IMR-90 (cell line): ENCODE results near the gene ALK. TPM values are rescaled to one million over a fixed set of nuclear protein-coding genes. Genes with fewer than 3 reads are reported as not detected.

Source experiments
- ATAC-seq: fragments of 200-7000 bp; cut with Tn5 transposase; 2 replicates; pipeline ENCODE4 v1.9.1; 2020; ENCODE audit warnings: low read depth, mild to moderate bottlenecking, moderate library complexity
- BruUV-seq: library from RNA; stranded (reverse); fragments of 400-500 nt; replicated peaks from 2 replicates; lab custom pipeline; 2021; lab: Mats Ljungman, UMichigan
- CTCF ChIA-PET: fragments of 300-600 bp; formaldehyde crosslinking; extraction: SDS; loops from one replicate; lab custom pipeline; 2021; ENCODE audit warnings: antibody characterized with exemption; lab: Yijun Ruan, JAX
- POLR2A ChIA-PET: fragments of 300-600 bp; sonication (Branson Sonifier 250); formaldehyde crosslinking; loops from one replicate; lab custom pipeline; 2022; ENCODE audit warnings: antibody characterized with exemption; ENCODE audit not compliant: unreplicated experiment; lab: Charles Lee
- DNase-seq: peaks from one replicate; pipeline ENCODE4 v3.0.0; 2013
- H2AFZ ChIP-seq: replicated peaks from 2 replicates; pipeline ENCODE3; 2013; ENCODE audit warnings: low read length, mild to moderate bottlenecking; ENCODE audit not compliant: poor library complexity
- H2AK5ac ChIP-seq: 2 replicates; pipeline ENCODE4 v1.6.1; 2013; ENCODE audit warnings: low read depth, low read length, inconsistent platforms
- H2AK9ac ChIP-seq: replicated peaks from 2 replicates; pipeline ENCODE3; 2013; ENCODE audit warnings: mild to moderate bottlenecking, low read depth, low read length, moderate library complexity; ENCODE audit not compliant: poor library complexity
- H2BK120ac ChIP-seq: 2 replicates; pipeline ENCODE4 v1.6.1; 2013; ENCODE audit warnings: low read depth, low read length, inconsistent platforms
- H2BK15ac ChIP-seq: 3 replicates; pipeline ENCODE4 v1.6.1; 2013; ENCODE audit warnings: low read depth, low read length, inconsistent platforms
- H2BK20ac ChIP-seq: 2 replicates; pipeline ENCODE4 v1.6.1; 2013; ENCODE audit warnings: low read depth, mild to moderate bottlenecking, inconsistent platforms, low read length, moderate library complexity
- H2BK5ac ChIP-seq: 2 replicates; pipeline ENCODE4 v1.6.1; 2013; ENCODE audit warnings: mild to moderate bottlenecking, low read depth, low read length, inconsistent platforms; ENCODE audit not compliant: poor library complexity, severe bottlenecking
- H3K14ac ChIP-seq: replicated peaks from 2 replicates; pipeline ENCODE4 v1.6.1; 2013; ENCODE audit warnings: low read depth, low read length, inconsistent platforms
- H3K18ac ChIP-seq: 2 replicates; pipeline ENCODE4 v1.6.1; 2013; ENCODE audit warnings: low read depth, low read length, control low read depth
- H3K23ac ChIP-seq: 2 replicates; pipeline ENCODE4 v1.6.1; 2013; ENCODE audit warnings: low read depth, low read length, inconsistent platforms
- H3K27ac ChIP-seq: 2 replicates; pipeline ENCODE4 v1.5.1; 2013; ENCODE audit warnings: mild to moderate bottlenecking, control low read depth, low read length; ENCODE audit not compliant: insufficient read depth
- H3K27me3 ChIP-seq: 2 replicates; pipeline ENCODE4 v1.6.1; 2013; ENCODE audit warnings: low read length; ENCODE audit not compliant: control insufficient read depth, insufficient read depth
- H3K36me3 ChIP-seq: 2 replicates; pipeline ENCODE4 v1.6.1; 2013; ENCODE audit warnings: low read length, mixed read lengths; ENCODE audit not compliant: control insufficient read depth, insufficient read depth
- H3K4ac ChIP-seq: 2 replicates; pipeline ENCODE4 v1.6.1; 2013; ENCODE audit warnings: low read depth, low read length, inconsistent platforms
- H3K4me1 ChIP-seq: 2 replicates; pipeline ENCODE4 v1.6.1; 2013; ENCODE audit warnings: low read length, mixed read lengths; ENCODE audit not compliant: control insufficient read depth, insufficient read depth
- H3K4me2 ChIP-seq: 2 replicates; pipeline ENCODE4 v1.6.1; 2013; ENCODE audit warnings: low read depth, mild to moderate bottlenecking, control low read depth, low read length, moderate library complexity
- H3K4me3 ChIP-seq: 2 replicates; pipeline ENCODE4 v1.5.1; 2013; ENCODE audit warnings: low read depth, mild to moderate bottlenecking, control low read depth, low read length, moderate library complexity; ENCODE audit not compliant: insufficient read depth
- H3K56ac ChIP-seq: 2 replicates; pipeline ENCODE4 v1.6.1; 2013; ENCODE audit warnings: low read length, inconsistent platforms; ENCODE audit not compliant: insufficient read depth; ENCODE audit errors: extremely low read depth
- H3K79me1 ChIP-seq, 2 experiments: 2 replicates each; pipeline ENCODE4 v1.6.1; 2013; ENCODE audit warnings: low read length in 2 of 2, inconsistent platforms in 1 of 2, low read depth in 1 of 2
- H3K9ac ChIP-seq: 2 replicates; pipeline ENCODE4 v1.6.1; 2013; ENCODE audit warnings: low read depth, low read length, control low read depth
- H3K9me1 ChIP-seq: 2 replicates; pipeline ENCODE4 v1.6.1; 2013; ENCODE audit warnings: low read length, inconsistent platforms; ENCODE audit not compliant: insufficient read depth
- H3K9me3 ChIP-seq: 2 replicates; pipeline ENCODE4 v1.6.1; 2013; ENCODE audit warnings: low read length; ENCODE audit not compliant: control insufficient read depth, insufficient read depth
- H4K20me1 ChIP-seq: 2 replicates; pipeline ENCODE4 v1.6.1; 2013; ENCODE audit warnings: low read length, inconsistent platforms; ENCODE audit not compliant: insufficient read depth
- H4K5ac ChIP-seq: 2 replicates; pipeline ENCODE4 v1.6.1; 2013; ENCODE audit warnings: mild to moderate bottlenecking, low read depth, low read length, control low read depth
- H4K8ac ChIP-seq, 2 experiments: 2 replicates each; pipeline ENCODE4 v1.6.1; 2013; ENCODE audit warnings: low read depth in 2 of 2, low read length in 2 of 2, control low read depth in 1 of 2, inconsistent platforms in 1 of 2
- H4K91ac ChIP-seq: 2 replicates; pipeline ENCODE4 v1.6.1; 2013; ENCODE audit warnings: low read depth, low read length, inconsistent platforms; ENCODE audit not compliant: insufficient read depth
- CEBPB ChIP-seq: IDR thresholded peaks from 2 replicates; pipeline ENCODE4 v1.6.1; 2012; ENCODE audit warnings: low read depth, low read length, improper control_type of control experiment
- CHD1 ChIP-seq: IDR thresholded peaks from 2 replicates; pipeline ENCODE4 v1.6.1; 2012; ENCODE audit warnings: low read depth, low read length, improper control_type of control experiment
- FOS ChIP-seq: fragments of 150-350 bp; IDR thresholded peaks from 2 replicates; pipeline ENCODE4 v1.6.1; 2016; ENCODE audit warnings: low read depth, low read length
- MAFK ChIP-seq: IDR thresholded peaks from 2 replicates; pipeline ENCODE4 v1.6.1; 2012; ENCODE audit warnings: low read depth, low read length, improper control_type of control experiment
- MAZ ChIP-seq: IDR thresholded peaks from 2 replicates; pipeline ENCODE4 v1.6.1; 2012; ENCODE audit warnings: low read depth, mild to moderate bottlenecking, low read length, improper control_type of control experiment, moderate library complexity, borderline replicate concordance
- NFE2L2 ChIP-seq: fragments of 150-350 bp; IDR thresholded peaks from 2 replicates; pipeline ENCODE4 v1.6.1; 2016; ENCODE audit warnings: low read depth, mild to moderate bottlenecking, low read length
- RCOR1 ChIP-seq: IDR thresholded peaks from 2 replicates; pipeline ENCODE4 v1.6.1; 2012; ENCODE audit warnings: mild to moderate bottlenecking, low read length, improper control_type of control experiment; ENCODE audit not compliant: insufficient replicate concordance
- RFX5 ChIP-seq: IDR thresholded peaks from 2 replicates; pipeline ENCODE4 v1.8.0; 2012; ENCODE audit warnings: low read depth, mild to moderate bottlenecking, low read length, moderate library complexity
- SMC3 ChIP-seq: fragments of 150-350 bp; IDR thresholded peaks from 2 replicates; pipeline ENCODE4 v1.6.1; 2016; ENCODE audit warnings: low read depth, mild to moderate bottlenecking, antibody characterized with exemption, low read length, moderate library complexity
- WGBS, 2 experiments: methylation state at CpG; one replicate each; pipeline versions ENCODE4 v1.1.5 to v1.1.7; 2013; ENCODE audit warnings: missing lambda C conversion rate in 2 of 2; ENCODE audit not compliant: insufficient read length in 1 of 2; ENCODE audit errors: extremely low coverage in 2 of 2; 5-methylcytosine and 5-hydroxymethylcytosine counted together
- dilution Hi-C: fragments of 300-500 bp; cut with HindIII; formaldehyde crosslinking; loops from one replicate; pipeline ENCODE4 v1.14.3; 2018; ENCODE audit warnings: low sequenced_read_pairs; ENCODE audit not compliant: unreplicated experiment
- in situ Hi-C: fragments of 300-500 bp; cut with MboI; formaldehyde crosslinking; loops from 3 replicates; pipeline ENCODE4 v1.14.3; 2019; ENCODE audit warnings: low sequenced_read_pairs, inconsistent platforms, mixed read lengths
- intact Hi-C: fragments of 100-400 bp; cut with micrococcal nuclease; formaldehyde crosslinking; loops from 2 replicates; pipeline ENCODE4 v1.10.0; 2022
- polyA plus RNA-seq, 3 experiments: library from polyadenylated mRNA; depleted of rRNA; stranded (reverse); fragments of >200 nt; gene quantifications; 2 replicates each; pipeline ENCODE4 v1.2.3, GENCODE V29; 2012; ENCODE audit warnings: low replicate concordance in 1 of 3
- total RNA-seq: library from RNA; depleted of rRNA; stranded (reverse); fragments of >200 nt; gene quantifications from 2 replicates; pipeline ENCODE4 v1.2.3, GENCODE V29; 2012
- TF ChIP-seq, protein P1 (sequence below): fragments of 150-350 bp; IDR thresholded peaks from 2 replicates; pipeline ENCODE4 v1.6.1; 2017; ENCODE audit warnings: mild to moderate bottlenecking, antibody characterized with exemption, low read length, low read depth
- TF ChIP-seq, protein P2 (sequence below): conservative IDR thresholded peaks from 2 replicates; pipeline ENCODE4 v1.5.1; 2012; ENCODE audit warnings: mild to moderate bottlenecking, low read depth, low read length, improper control_type of control experiment
- TF ChIP-seq, protein P3 (sequence below): fragments of 150-350 bp; IDR thresholded peaks from 2 replicates; pipeline ENCODE4 v1.6.1; 2016; ENCODE audit warnings: low read depth, mild to moderate bottlenecking, low read length, moderate library complexity, borderline replicate concordance

The ALK gene
- total and polyA plus RNA-seq, 2 of the 4 experiments (the other 2 are of a cell fraction), result not detected

DNA sequence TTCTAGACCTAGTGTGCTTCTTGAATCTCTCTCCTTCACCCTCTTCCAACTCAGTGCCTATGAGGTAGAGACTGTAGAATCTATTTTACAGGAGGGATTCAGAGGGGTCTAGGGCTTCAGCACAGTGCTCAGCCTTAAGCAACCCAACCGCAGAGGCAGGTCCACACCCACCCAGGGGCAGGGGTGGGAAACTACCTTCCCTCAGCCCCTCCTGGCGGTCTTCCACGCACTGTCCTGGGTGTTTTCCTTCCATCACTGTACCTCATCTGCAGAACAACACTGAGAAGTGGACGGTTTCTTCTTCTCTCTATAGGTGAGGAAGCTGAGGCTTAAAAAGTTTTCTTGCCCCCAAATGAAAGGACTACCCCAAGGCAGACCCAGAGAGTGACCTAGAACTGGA is 222.3 kb downstream of the ALK start:
- H2BK5ac ChIP-seq, result no peak overlapping the region
- ATAC-seq (no peak), DNase-seq (no peak)
- H3K79me1 ChIP-seq, result no peaks in the 10 kb centered on the region
- dilution Hi-C loops, result no loop called here
- H3K4ac ChIP-seq, result no peak overlapping the region
- H3K4me2 ChIP-seq, result no peak overlapping the region
- ChIA-PET POLR2A (no interaction called here), CTCF (interaction anchor here (0.7 kb wide), 1 partner anchor 221 kb away, joined by 3 read pairs; no protein-coding TSS in a partner anchor)
- no peak overlapping the region for H3K4me3 ChIP-seq
- no peak overlapping the region for H2BK20ac ChIP-seq
- no peaks in the 10 kb centered on the region; the same call in 1 of the 2 replicates for H3K27me3 ChIP-seq
- no peak for TF ChIP-seq SMC3
- no peak for TF ChIP-seq NFE2L2
- no peak for TF ChIP-seq CHD1
- no peak for TF ChIP-seq MAZ
- TF ChIP-seq CEBPB, result no peak
- TF ChIP-seq, protein P1, sequence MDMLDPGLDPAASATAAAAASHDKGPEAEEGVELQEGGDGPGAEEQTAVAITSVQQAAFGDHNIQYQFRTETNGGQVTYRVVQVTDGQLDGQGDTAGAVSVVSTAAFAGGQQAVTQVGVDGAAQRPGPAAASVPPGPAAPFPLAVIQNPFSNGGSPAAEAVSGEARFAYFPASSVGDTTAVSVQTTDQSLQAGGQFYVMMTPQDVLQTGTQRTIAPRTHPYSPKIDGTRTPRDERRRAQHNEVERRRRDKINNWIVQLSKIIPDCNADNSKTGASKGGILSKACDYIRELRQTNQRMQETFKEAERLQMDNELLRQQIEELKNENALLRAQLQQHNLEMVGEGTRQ, result no peak
- TF ChIP-seq, protein P2, sequence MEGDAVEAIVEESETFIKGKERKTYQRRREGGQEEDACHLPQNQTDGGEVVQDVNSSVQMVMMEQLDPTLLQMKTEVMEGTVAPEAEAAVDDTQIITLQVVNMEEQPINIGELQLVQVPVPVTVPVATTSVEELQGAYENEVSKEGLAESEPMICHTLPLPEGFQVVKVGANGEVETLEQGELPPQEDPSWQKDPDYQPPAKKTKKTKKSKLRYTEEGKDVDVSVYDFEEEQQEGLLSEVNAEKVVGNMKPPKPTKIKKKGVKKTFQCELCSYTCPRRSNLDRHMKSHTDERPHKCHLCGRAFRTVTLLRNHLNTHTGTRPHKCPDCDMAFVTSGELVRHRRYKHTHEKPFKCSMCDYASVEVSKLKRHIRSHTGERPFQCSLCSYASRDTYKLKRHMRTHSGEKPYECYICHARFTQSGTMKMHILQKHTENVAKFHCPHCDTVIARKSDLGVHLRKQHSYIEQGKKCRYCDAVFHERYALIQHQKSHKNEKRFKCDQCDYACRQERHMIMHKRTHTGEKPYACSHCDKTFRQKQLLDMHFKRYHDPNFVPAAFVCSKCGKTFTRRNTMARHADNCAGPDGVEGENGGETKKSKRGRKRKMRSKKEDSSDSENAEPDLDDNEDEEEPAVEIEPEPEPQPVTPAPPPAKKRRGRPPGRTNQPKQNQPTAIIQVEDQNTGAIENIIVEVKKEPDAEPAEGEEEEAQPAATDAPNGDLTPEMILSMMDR, result no peak
- TF ChIP-seq RCOR1, result no peak
- TF ChIP-seq FOS, result no peak
- TF ChIP-seq, protein P3, sequence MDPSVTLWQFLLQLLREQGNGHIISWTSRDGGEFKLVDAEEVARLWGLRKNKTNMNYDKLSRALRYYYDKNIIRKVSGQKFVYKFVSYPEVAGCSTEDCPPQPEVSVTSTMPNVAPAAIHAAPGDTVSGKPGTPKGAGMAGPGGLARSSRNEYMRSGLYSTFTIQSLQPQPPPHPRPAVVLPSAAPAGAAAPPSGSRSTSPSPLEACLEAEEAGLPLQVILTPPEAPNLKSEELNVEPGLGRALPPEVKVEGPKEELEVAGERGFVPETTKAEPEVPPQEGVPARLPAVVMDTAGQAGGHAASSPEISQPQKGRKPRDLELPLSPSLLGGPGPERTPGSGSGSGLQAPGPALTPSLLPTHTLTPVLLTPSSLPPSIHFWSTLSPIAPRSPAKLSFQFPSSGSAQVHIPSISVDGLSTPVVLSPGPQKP, result no peak
- TF ChIP-seq MAFK, result no peak
- no peak for TF ChIP-seq RFX5
- no peak overlapping the region for H3K14ac ChIP-seq
- H4K8ac ChIP-seq, result no peak overlapping the region
- no TSS peak for BruUV-seq
- H3K9me1 ChIP-seq, result no peaks in the 10 kb centered on the region
- no peak overlapping the region for H3K27ac ChIP-seq
- intact Hi-C loops, result no loop called here
- in situ Hi-C loops, result no loop called here
- no peak overlapping the region for H3K18ac ChIP-seq
- no peak overlapping the region for H3K56ac ChIP-seq
- no peaks in the 10 kb centered on the region; the same call in 1 of the 2 replicates for H3K4me1 ChIP-seq
- H4K5ac ChIP-seq, result no peak overlapping the region
- no peaks in the 10 kb centered on the region for H3K36me3 ChIP-seq
- H2BK15ac ChIP-seq, result no peak overlapping the region
- H2AFZ ChIP-seq, result no peak overlapping the region
- H4K20me1 ChIP-seq, result no peaks in the 10 kb centered on the region
- no peak overlapping the region; the same call in 1 of the 2 replicates for H4K91ac ChIP-seq
- no peak overlapping the region for H3K9ac ChIP-seq
- H2BK120ac ChIP-seq, result no peak overlapping the region
- no peaks in the 10 kb centered on the region for H3K9me3 ChIP-seq
- H3K23ac ChIP-seq, result no peak overlapping the region
- no peak overlapping the region for H2AK5ac ChIP-seq
- WGBS, 2 experiments, result no CpG with 5 or more reads among the region's 4 CpGs
- H2AK9ac ChIP-seq, result no peak overlapping the region
